Spinal cord (tissue), 10 donors: ENCODE results near the gene CACNA1H. TPM values are rescaled to one million over a fixed set of nuclear protein-coding genes. Genes with fewer than 3 reads are reported as not detected.

Experiments used
- DNase-seq, 6 donors: peaks; one replicate each; pipeline versions ENCODE4 v3.0.0 to v3.0.0-alpha.2; 2013 to 2015; ENCODE audit warnings: low spot score in 6 of 6, low read depth in 4 of 6
- H3K27ac ChIP-seq: one replicate; pipeline ENCODE4 v1.5.1; 2013; ENCODE audit warnings: low read depth, low read length, control low read depth
- H3K27me3 ChIP-seq: one replicate; pipeline ENCODE4 v1.6.1; 2013; ENCODE audit warnings: low read length; ENCODE audit not compliant: control insufficient read depth, insufficient read depth
- H3K36me3 ChIP-seq: one replicate; pipeline ENCODE4 v1.6.1; 2013; ENCODE audit warnings: low read length; ENCODE audit not compliant: control insufficient read depth, insufficient read depth
- H3K4me1 ChIP-seq: one replicate; pipeline ENCODE4 v1.6.1; 2013; ENCODE audit warnings: low read length; ENCODE audit not compliant: control insufficient read depth, insufficient read depth
- H3K4me3 ChIP-seq: one replicate; pipeline ENCODE4 v1.5.1; 2013; ENCODE audit warnings: low read depth, low read length, control low read depth
- H3K9me3 ChIP-seq: one replicate; pipeline ENCODE4 v1.6.1; 2013; ENCODE audit warnings: low read length; ENCODE audit not compliant: control insufficient read depth, insufficient read depth
- WGBS: methylation state at CpG from one replicate; pipeline ENCODE4 v1.1.5; 2013; ENCODE audit warnings: missing lambda C conversion rate; ENCODE audit not compliant: insufficient coverage; 5-methylcytosine and 5-hydroxymethylcytosine counted together
- polyA plus RNA-seq, 2 donors: library from polyadenylated mRNA; unstranded; fragments of 120-200 nt; gene quantifications; one replicate each; pipeline ENCODE4 v1.2.1, GENCODE V29; 2013; ENCODE audit not compliant: insufficient read length in 2 of 2
- total RNA-seq, 2 donors: library from RNA; depleted of rRNA in 1 of 2; stranded (reverse); fragments of 120-200 nt in 1 of 2; fragments of >200 nt in 1 of 2; gene quantifications; one replicate each; pipeline versions ENCODE4 v1.2.3 to v1.2.4, GENCODE V29; 2013 to 2014
- donor health status: healthy.

The CACNA1H gene
- total and polyA plus RNA-seq, 4 donors: 7.8 to 20.1 (median 13.1) TPM

DNA sequence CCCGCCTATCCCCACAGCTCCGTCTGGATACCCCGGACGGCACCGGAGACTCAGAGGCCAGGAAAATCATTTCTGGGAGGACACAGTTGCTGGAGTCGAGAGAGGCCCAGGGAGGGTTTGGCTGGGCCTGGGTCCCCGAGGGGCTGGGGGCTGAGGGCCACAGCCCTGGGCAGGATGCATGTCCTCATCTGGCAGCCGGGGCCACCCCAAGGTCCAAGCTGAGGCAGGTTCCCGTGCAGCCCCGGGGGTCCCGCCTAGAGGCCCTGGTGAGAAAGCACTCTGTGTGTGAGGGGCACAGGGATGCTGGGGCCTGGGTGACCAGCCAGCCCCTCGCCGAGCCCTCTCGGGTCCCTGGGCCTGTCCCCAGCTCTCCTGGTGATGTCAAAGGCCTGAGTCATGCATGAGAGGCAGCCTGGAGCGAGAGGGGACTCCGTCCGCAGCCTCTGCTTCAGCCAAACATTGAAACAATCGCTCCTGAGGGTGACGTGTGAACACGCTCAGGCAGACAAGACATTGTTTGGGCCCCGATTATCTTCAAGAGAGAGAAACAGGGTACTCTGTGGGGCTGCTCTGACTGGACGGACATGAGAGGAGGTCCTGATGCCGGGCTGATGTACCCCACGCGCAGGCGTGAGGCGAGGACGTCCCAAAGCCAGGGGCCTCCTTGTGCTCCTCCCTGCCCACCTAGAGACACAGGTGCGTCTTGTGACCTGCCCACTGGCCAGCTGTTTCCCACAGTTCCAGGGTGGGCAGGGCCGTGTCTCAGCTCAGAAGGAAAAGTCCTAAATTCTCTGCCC lies 31.1 kb upstream of the CACNA1H start:
- Histone ChIP-seq H3K4me1 (peaks cover 52% of the 10 kb centered on the region), H3K27ac (no peak overlapping the region)

DNA sequence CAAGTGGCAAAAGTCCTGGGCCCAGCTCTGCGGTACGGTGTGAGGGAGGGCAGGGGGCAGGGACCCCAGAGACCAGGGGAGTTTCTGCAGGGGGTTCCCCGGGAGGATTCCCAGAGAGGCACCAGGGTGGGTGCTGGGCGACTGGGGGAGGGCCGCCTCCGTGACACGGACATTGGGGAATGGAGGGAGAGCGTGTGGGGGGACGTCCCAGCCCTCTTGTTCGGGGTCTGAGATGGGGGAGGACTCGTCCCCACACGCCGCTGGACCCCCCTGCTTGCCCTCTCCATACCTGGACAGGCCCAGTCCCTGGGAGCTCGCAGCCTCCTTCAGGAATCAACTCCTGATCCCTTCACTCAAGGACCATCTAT lies 30.5 kb upstream of the CACNA1H start:
- Histone ChIP-seq H3K27me3 (no peaks in the 10 kb centered on the region), H3K4me1 (peaks cover 52% of the 10 kb centered on the region), H3K9me3 (no peaks in the 10 kb centered on the region), H3K36me3 (peaks cover 3% of the 10 kb centered on the region), H3K27ac (no peak overlapping the region), H3K4me3 (no peak overlapping the region)
- WGBS: 94% methylated on average over 13 of the region's 14 CpGs
- no peak for DNase-seq

More for the DNA sequence above, 31.1 kb upstream of the CACNA1H start:
- 69% methylated on average over 27 of the region's 30 CpGs for whole genome bisulfite sequencing
- no peak overlapping the region for H3K4me3 ChIP-seq
- no peaks in the 10 kb centered on the region for H3K9me3 ChIP-seq
- DNase-seq: no peak
- H3K36me3 ChIP-seq: peaks cover 3% of the 10 kb centered on the region
- no peaks in the 10 kb centered on the region for H3K27me3 ChIP-seq

DNA sequence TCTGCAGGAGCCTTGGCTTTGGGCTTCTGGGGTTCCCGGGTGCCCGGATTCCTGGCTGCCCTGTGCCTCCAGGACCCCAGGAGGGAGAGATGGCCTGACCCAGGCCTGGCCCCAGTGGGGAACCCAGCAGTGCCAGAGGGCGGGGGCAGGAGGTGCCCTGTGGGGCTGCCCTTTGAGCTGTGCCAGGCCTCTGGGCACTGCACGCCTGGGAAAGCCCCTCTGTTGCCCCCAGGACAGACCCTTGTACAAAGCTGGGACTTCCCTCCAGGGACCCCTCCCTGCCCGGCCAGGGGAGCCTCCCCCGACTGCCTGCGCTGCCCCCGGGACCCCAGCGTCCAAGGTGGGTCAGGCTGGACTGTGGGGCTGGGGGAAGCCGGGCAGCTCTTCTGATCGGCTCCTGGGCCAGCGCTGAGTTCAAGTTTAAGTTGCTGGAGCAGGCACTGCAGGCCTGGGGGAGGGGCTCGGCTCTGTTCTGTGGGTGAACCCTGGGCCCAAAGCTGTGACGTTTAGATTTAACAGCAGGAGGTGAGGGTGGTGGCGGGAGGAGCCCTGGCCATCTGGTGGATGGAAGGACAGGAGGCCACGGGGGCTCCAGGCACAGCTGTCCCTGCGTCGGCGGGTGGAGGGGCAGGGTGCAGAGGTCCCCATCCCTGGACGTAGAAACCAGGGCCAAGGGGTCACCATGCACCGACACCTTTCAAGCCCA lies 29.2 kb upstream of the CACNA1H start:
- WGBS: 80% methylated on average over 16 of the region's 21 CpGs
- no peak for DNase-seq
- H3K27me3 ChIP-seq: no peaks in the 10 kb centered on the region
- H3K4me1 ChIP-seq: peaks cover 50% of the 10 kb centered on the region
- no peak overlapping the region for H3K27ac ChIP-seq
- no peaks in the 10 kb centered on the region for H3K9me3 ChIP-seq
- no peak overlapping the region for H3K4me3 ChIP-seq
- H3K36me3 ChIP-seq: peaks cover 3% of the 10 kb centered on the region

DNA sequence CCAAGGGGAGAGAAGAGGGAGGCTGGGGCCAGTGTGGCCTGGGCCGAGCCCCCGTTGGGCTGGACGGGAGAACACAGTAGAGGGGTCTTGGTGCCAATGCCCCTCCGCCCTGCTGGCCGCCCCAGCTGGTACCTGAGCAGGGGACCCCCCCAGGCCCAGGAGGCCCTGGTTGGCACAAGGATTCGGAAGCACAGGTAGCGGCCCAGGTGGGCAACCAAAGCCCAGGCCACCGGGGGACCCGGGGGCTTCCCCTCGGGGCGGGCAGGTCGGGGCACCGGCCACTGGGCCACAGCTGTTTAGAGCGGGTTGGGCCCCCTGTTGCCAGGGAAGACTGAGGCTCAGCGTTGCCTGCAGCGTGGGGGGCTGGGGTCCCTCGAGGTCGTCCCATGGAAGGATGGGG lies 28.6 kb upstream of the CACNA1H start:
- Histone ChIP-seq H3K4me1 (peaks cover 50% of the 10 kb centered on the region), H3K36me3 (peaks cover 3% of the 10 kb centered on the region), H3K4me3 (no peak overlapping the region), H3K9me3 (no peaks in the 10 kb centered on the region), H3K27me3 (no peaks in the 10 kb centered on the region), H3K27ac (no peak overlapping the region)
- DNase-seq: no peak
- WGBS: 93% methylated on average over 18 of the region's 18 CpGs

DNA sequence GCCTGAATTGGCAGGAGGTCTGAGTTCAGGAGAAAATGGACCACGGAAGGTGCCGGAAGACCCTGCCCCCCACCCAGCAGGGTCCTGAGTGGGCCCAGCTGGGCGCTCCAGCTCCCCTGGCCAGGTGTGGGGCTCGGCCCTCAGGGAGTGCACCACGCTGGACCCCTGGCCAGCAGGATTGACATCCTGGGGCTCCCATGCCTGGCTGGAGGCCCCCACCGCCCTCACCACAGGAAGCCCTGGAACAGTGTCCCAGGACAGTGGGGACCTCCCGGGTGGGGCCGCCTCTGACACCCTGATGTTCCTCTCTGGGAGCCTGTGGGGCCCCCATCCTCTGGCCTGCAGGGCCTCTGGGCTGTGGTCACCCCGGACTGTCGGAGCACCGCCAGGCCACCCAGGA lies 28.1 kb upstream of the CACNA1H start:
- no peaks in the 10 kb centered on the region for H3K27me3 ChIP-seq
- peaks cover 49% of the 10 kb centered on the region for H3K4me1 ChIP-seq
- H3K36me3 ChIP-seq: peaks cover 3% of the 10 kb centered on the region
- no peak overlapping the region for H3K4me3 ChIP-seq
- no peak overlapping the region for H3K27ac ChIP-seq
- WGBS: 90% methylated on average over 11 of the region's 11 CpGs
- DNase-seq: no peak
- H3K9me3 ChIP-seq: no peaks in the 10 kb centered on the region

DNA sequence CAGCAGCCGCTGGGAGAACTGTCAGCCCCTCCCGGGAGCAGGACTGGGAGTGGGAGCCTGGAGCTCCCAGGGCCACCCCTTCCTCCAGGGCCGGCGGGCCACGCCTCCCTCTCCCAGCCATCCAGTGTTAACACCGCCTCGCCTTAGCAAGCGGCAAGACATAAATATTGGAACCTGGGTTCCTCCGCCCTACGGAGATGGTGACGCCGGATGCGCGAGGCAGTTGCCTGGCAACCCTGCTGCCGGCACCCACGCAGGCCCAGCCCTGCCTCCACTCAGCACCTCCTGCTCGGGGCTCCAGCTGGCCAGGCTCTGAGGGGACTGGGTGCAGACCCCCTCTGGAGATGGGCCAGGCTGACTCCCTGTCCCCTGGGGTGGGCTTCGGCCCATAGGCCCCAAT lies 27.4 kb upstream of the CACNA1H start:
- Histone ChIP-seq H3K36me3 (peaks cover 3% of the 10 kb centered on the region), H3K9me3 (no peaks in the 10 kb centered on the region), H3K27me3 (no peaks in the 10 kb centered on the region), H3K27ac (no peak overlapping the region), H3K4me3 (no peak overlapping the region), H3K4me1 (peaks cover 42% of the 10 kb centered on the region)
- WGBS: 15% methylated on average over 18 of the region's 18 CpGs
- DNase-seq: peak in 5 of 6 donors; percentile 24 to 96 (median 68)

DNA sequence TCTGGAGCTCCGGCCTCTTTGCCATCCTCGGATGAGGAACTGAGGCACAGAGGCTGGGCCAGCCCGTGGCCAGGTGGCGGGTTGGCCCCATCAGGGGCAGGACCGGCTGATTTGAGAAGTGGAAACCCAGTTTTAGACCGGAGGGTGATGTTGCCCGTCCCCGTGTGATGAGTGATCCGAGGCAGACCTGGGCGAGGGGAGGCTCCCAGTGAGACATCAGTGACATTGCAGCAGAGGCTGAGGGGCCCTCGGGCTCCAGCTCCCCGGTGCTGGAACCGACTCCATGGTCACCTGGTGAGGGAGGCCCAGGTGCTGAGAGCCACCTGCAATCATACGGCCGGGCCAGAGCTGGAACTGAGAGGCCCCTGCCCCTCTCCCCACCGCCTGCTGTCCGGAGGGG lies 26.9 kb upstream of the CACNA1H start:
- WGBS: 52% methylated on average over 15 of the region's 17 CpGs
- Histone ChIP-seq H3K27me3 (no peaks in the 10 kb centered on the region), H3K4me1 (peaks cover 36% of the 10 kb centered on the region), H3K27ac (no peak overlapping the region), H3K36me3 (peaks cover 3% of the 10 kb centered on the region), H3K9me3 (no peaks in the 10 kb centered on the region), H3K4me3 (no peak overlapping the region)
- no peak for DNase-seq

DNA sequence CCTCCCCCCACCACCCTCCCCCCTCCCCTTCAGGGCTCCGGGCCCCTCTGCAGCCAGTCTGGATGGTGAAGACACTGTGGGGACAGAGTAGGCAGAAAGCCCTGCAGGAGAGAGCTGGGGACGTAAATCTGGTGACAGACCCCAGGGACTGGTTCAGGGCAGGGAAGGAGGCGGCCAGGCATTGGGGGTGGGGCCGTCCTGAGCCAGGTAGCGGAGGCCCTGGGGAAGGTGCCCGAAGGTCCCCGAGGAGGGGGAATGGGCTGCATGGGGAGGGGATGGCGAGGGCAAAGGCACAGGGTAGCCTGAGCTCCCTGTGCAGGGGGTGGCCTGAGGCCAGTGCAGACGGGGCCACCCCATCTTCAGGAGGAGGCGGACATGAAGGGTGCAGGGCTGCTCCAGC lies 26.3 kb upstream of the CACNA1H start:
- WGBS: 49% methylated on average over 9 of the region's 10 CpGs
- Histone ChIP-seq H3K4me3 (no peak overlapping the region), H3K27me3 (no peaks in the 10 kb centered on the region), H3K4me1 (peaks cover 31% of the 10 kb centered on the region), H3K36me3 (peaks cover 3% of the 10 kb centered on the region), H3K27ac (no peak overlapping the region), H3K9me3 (no peaks in the 10 kb centered on the region)
- no peak for DNase-seq

DNA sequence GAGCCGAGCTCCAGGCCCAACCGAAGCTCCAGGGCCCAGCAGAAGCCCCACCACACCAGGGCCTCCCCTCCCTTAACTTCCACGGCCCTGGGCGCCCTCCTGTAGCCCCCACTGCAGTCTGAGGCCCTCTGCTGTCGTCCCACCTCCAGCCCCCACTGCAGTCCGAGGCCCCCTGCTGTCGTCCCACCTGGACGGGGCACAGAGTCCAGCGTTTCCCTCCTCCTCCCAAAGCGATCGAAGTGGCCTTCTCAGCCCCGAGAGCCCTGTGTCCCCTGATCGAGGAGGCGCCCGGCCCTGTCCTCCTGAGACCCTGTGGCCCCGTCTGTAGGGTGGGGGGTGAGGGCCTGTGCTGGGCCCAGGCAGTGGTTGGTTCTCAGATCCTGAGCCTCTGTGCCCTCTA lies 25.8 kb upstream of the CACNA1H start:
- 65% methylated on average over 7 of the region's 16 CpGs for WGBS
- Histone ChIP-seq H3K4me3 (no peak overlapping the region), H3K4me1 (peaks cover 26% of the 10 kb centered on the region), H3K27ac (no peak overlapping the region), H3K27me3 (no peaks in the 10 kb centered on the region), H3K36me3 (peaks cover 3% of the 10 kb centered on the region), H3K9me3 (no peaks in the 10 kb centered on the region)
- no peak for DNase-seq
